Adrenal gland (tissue), 12 donors: ENCODE measurements around the gene RIMBP2. TPM values are rescaled to one million over a fixed set of nuclear protein-coding genes. Genes with fewer than 3 reads are reported as not detected.

Source experiments
- DNase-seq, 7 donors: peaks; one replicate each; pipeline ENCODE4 v3.0.0-alpha.2; 2019 to 2020
- H3K27ac ChIP-seq, 5 donors: fragments of 200-600 bp; sonication (generic) in 4 of 5; 1 replicate in 3 of 5; 2 replicates in 2 of 5; pipeline versions ENCODE4 v1.5.1 to v1.8.0; 2016 to 2020; ENCODE audit warnings: mild to moderate bottlenecking in 1 of 5
- H3K27me3 ChIP-seq: fragments of 200-600 bp; 2 replicates; pipeline ENCODE4 v1.8.0; 2021
- H3K36me3 ChIP-seq, 2 donors: fragments of 200-600 bp; replicated peaks in 1 of 2; 1 replicate in 1 of 2; 2 replicates in 1 of 2; pipeline versions ENCODE4 v1.5.1 to v1.8.0; 2018 to 2022
- H3K4me1 ChIP-seq, 2 donors: fragments of 200-600 bp; replicated peaks in 1 of 2; 1 replicate in 1 of 2; 2 replicates in 1 of 2; pipeline versions ENCODE4 v1.5.1 to v1.8.0; 2018 to 2021
- H3K4me3 ChIP-seq, 4 donors: fragments of 200-600 bp; sonication (generic) in 3 of 4; one replicate each; pipeline ENCODE4 v1.5.1; 2016 to 2018
- H3K9me3 ChIP-seq, 3 donors: fragments of 200-600 bp; sonication (generic) in 1 of 3; replicated peaks in 1 of 3; 1 replicate in 2 of 3; 2 replicates in 1 of 3; pipeline versions ENCODE4 v1.5.1 to v1.8.0; 2016 to 2021
- POLR2A ChIP-seq, 2 donors: fragments of 450-650 bp; IDR thresholded peaks; one replicate each; pipeline ENCODE4 v1.6.1; 2017; ENCODE audit warnings: antibody characterized with exemption in 2 of 2, mild to moderate bottlenecking in 2 of 2, moderate library complexity in 1 of 2
- WGBS, 4 donors: extraction: QIAGEN DNeasy Blood & Tissue Kit in 2 of 4; methylation state at CpG; one replicate each; pipeline versions ENCODE4 v1.1.5 to v1.1.7; 2013 to 2017; 5-methylcytosine and 5-hydroxymethylcytosine counted together
- intact Hi-C, 2 donors: fragments of 100-400 bp; cut with DNase I; formaldehyde crosslinking; loops; one replicate each; pipeline versions ENCODE4 v1.14.1 to v1.15.0; 2022 to 2023
- polyA plus RNA-seq, 3 donors: library from polyadenylated mRNA; stranded (reverse); fragments of 200-250 nt in 2 of 3; fragments of 350-450 nt in 1 of 3; fragmentation: Illumina TruSeq in 1 of 3; extraction: RNeasy Lipid Tissue Mini Kit (QIAGEN cat#74804) in 1 of 3; gene quantifications; one replicate each; pipeline ENCODE4 v1.2.3, GENCODE V29; 2013 to 2014
- total RNA-seq, 9 donors: library from RNA; depleted of rRNA in 4 of 9; stranded (reverse); fragments of >200 nt in 4 of 9; fragments of 120-200 nt in 1 of 9; fragmentation: NEBNext Ultra II Directional in 1 of 9; extraction: Animal tissue kit (Norgen Biotek cat#: 25700) in 1 of 9; gene quantifications; one replicate each; pipeline versions ENCODE4 v1.1.0 to v1.2.4, GENCODE V29; 2013 to 2023
- TF ChIP-seq, protein P1 (sequence below), 6 experiments: fragments of 450-650 bp in 4 of 6; fragments of 200-600 bp in 2 of 6; sonication (generic) in 1 of 6; IDR thresholded peaks; 1 replicate in 5 of 6; 2 replicates in 1 of 6; pipeline versions ENCODE4 v1.5.1 to v1.8.0; 2016 to 2021; ENCODE audit warnings: antibody characterized with exemption in 6 of 6, mild to moderate bottlenecking in 2 of 6, moderate library complexity in 1 of 6
- donor health status: healthy with polysubstance abuse.
- donor health status: Bipolar disorder and iron deficiency.
- donor health status: DM: yes; HTN: yes; CAD: no.
- donor health status: DM: no; HTN: no; CAD: no.
- donor health status: DM: no; HTN: no; CAD: no.
- donor health status: DM: yes; HTN: yes; CAD: no.

Gene RIMBP2
- total and polyA plus RNA-seq, 12 donors, result 0.18 to 23.9 (median 6.3) TPM; not detected in 2

DNA sequence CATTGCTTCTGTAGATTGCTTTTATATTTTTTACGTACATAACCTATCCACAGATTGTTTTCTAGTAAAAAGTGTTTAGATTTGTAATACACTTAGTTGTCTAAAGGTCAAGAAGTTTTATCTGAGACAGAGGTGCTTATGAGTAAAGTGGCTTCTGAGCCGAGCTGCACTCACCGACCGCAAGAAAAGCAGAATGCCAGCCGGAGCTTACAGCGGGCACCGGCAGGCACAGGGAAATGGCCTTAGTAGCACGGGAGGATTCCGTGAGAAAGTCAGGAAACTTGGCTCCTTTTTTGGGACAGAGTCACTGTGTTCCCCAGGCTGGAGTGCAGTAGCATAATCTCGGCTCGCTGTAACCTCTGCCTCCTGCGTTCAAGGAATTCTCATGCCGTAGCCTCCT lies 348.6 kb downstream of the RIMBP2 start:
- 84 to 89% (median 86%) methylated on average over 11 to 13 of the region's 13 CpGs for WGBS, 4 donors
- no peak for DNase-seq
- intact Hi-C loops, result no loop called here
- no peaks in the 10 kb centered on the region for H3K27me3 ChIP-seq
- H3K36me3 ChIP-seq, result no peaks in the 10 kb centered on the region
- no peak for TF ChIP-seq POLR2A (IDR thresholded peaks at IDR 0.05)
- TF ChIP-seq, protein P1, sequence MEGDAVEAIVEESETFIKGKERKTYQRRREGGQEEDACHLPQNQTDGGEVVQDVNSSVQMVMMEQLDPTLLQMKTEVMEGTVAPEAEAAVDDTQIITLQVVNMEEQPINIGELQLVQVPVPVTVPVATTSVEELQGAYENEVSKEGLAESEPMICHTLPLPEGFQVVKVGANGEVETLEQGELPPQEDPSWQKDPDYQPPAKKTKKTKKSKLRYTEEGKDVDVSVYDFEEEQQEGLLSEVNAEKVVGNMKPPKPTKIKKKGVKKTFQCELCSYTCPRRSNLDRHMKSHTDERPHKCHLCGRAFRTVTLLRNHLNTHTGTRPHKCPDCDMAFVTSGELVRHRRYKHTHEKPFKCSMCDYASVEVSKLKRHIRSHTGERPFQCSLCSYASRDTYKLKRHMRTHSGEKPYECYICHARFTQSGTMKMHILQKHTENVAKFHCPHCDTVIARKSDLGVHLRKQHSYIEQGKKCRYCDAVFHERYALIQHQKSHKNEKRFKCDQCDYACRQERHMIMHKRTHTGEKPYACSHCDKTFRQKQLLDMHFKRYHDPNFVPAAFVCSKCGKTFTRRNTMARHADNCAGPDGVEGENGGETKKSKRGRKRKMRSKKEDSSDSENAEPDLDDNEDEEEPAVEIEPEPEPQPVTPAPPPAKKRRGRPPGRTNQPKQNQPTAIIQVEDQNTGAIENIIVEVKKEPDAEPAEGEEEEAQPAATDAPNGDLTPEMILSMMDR (IDR thresholded peaks at IDR 0.05), result no peak
- H3K4me3 ChIP-seq, result no peak overlapping the region
- no peak overlapping the region for H3K27ac ChIP-seq
- H3K4me1 ChIP-seq, result no peaks in the 10 kb centered on the region
- H3K9me3 ChIP-seq, result no peaks in the 10 kb centered on the region

- intact Hi-C loops, result no loop called here
- no peaks in the 10 kb centered on the region for H3K4me1 ChIP-seq
- TF ChIP-seq, protein P1 (IDR thresholded peaks at IDR 0.05), result no peak
- TF ChIP-seq POLR2A (IDR thresholded peaks at IDR 0.05), result no peak
- WGBS, 4 donors, result 65 to 82% (median 71%) methylated on average over 2 of the region's 2 CpGs
- H3K27me3 ChIP-seq, result no peaks in the 10 kb centered on the region
- no peaks in the 10 kb centered on the region for H3K9me3 ChIP-seq
- no peak overlapping the region for H3K27ac ChIP-seq
- no peaks in the 10 kb centered on the region for H3K36me3 ChIP-seq
- no peak for DNase-seq
- no peak overlapping the region for H3K4me3 ChIP-seq
Measured at GRCh38 chr12:130367003-130367402, 349.1 kb downstream of the RIMBP2 start.

DNA sequence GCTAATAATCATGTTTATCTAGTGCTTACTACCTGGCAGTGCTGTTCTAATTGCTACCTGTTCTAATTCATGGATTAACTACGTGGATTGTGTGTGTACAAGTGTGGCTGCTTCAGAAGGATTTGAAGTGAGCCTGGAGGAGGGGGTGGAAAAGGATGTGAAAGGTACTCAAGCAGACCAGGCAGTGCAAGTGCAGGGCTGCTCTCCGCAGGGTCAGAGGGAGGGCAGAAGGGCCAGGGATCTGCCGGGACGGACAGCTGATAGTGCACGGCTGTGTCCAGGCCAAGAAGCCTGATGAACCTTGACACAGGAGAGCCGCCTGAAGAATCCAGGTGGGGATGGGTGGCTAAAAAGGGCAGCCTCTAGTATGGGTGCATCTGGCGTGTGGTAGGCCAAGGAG lies 349.9 kb downstream of the RIMBP2 start:
- Histone ChIP-seq H3K4me3 (no peak overlapping the region), H3K9me3 (no peaks in the 10 kb centered on the region), H3K36me3 (no peaks in the 10 kb centered on the region), H3K27me3 (no peaks in the 10 kb centered on the region), H3K27ac (no peak overlapping the region), H3K4me1 (no peaks in the 10 kb centered on the region)
- TF ChIP-seq, protein P1 (IDR thresholded peaks at IDR 0.05), result no peak
- TF ChIP-seq POLR2A (IDR thresholded peaks at IDR 0.05), result no peak
- 59 to 75% (median 66%) methylated on average over 7 of the region's 7 CpGs for WGBS, 4 donors
- DNase-seq, result no peak
- intact Hi-C loops, result no loop called here

DNA sequence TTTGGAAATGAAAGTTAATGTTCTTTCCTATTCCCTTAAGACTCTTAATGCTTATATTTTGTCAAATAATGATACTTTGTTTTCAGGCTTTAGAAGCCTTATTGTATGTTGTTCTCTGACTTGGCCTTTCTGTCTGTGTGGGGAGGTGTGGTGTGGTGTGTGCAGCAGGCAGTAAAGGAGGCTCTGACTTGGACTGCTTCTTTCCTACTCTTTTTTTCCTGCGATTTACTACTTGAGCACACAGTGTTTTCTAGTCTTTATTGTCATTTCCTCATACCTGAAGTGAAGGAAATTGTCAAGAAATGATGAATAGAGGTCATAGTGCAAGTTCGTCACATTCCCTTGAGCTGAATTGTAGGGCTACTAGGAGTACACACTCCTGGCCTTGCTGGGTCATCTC lies 351.5 kb downstream of the RIMBP2 start:
- Histone ChIP-seq H3K27me3 (no peaks in the 10 kb centered on the region), H3K27ac (no peak overlapping the region), H3K4me1 (no peaks in the 10 kb centered on the region), H3K4me3 (no peak overlapping the region), H3K9me3 (no peaks in the 10 kb centered on the region), H3K36me3 (no peaks in the 10 kb centered on the region)
- intact Hi-C loops, result no loop called here
- no peak for TF ChIP-seq POLR2A (IDR thresholded peaks at IDR 0.05)
- TF ChIP-seq, protein P1 (IDR thresholded peaks at IDR 0.05), result no peak
- DNase-seq, result no peak
- WGBS, 4 donors, result 67 to 76% (median 68%) methylated on average over 2 of the region's 2 CpGs
